ENCODE data around the gene ARRB1.
"Not testable (repeated sequence)": the region's sequence is repeated elsewhere in the genome, so short reads cannot be mapped to it uniquely, and the experiment has no call there.

The ARRB1 gene

DNA sequence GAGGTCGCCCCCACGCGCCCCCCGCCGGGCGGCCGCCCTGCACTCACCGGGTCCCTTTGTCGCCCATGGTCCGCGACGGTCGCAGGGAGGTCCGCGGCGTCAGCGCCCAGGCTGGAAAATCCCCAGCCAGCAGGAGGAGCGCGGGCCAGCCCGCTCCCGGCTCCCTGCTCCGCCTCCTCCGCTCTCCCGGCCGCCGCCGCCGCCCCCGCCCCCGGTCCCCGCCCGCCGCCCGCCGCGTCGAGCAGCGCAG, at the start of gene ARRB1:
ARRB1 (minus strand) TSS at position 121 of the 250 bp plus-strand sequence; CDS start at position 67, 54 bp downstream.
- no peak for DNase-seq

DNA sequence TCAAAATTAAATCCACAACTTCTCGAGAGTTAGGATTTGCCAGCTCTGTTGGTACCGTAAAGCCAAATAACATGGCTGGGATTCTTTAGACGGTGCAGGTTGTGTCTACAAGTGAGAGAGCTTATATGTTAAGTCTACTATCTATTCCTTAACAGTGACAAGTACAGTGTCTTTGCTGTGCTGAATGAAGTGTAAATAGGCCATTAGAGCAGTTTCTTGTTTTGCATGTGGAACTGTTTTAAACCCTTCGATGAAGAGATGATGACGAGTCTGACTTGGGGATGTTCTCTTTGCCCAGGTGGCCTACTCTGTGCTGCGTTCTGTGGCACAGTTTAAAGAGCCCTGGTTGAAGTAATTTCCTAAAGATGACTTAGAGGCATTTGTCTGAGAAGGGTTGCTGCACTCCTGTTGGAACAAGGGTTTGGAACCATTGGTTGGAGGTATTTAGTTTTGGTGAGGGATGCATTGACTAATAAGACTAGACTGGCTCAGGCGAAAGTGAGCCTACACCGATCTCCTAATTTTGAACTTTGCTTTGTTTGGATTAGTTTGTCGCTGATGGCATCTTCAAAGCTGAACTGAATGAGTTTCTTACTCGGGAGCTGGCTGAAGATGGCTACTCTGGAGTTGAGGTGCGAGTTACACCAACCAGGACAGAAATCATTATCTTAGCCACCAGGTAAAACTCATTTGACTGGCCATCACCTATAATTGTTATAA, 48.8 kb upstream of the ARRB1 start:
- DNase-seq: no peak

DNA sequence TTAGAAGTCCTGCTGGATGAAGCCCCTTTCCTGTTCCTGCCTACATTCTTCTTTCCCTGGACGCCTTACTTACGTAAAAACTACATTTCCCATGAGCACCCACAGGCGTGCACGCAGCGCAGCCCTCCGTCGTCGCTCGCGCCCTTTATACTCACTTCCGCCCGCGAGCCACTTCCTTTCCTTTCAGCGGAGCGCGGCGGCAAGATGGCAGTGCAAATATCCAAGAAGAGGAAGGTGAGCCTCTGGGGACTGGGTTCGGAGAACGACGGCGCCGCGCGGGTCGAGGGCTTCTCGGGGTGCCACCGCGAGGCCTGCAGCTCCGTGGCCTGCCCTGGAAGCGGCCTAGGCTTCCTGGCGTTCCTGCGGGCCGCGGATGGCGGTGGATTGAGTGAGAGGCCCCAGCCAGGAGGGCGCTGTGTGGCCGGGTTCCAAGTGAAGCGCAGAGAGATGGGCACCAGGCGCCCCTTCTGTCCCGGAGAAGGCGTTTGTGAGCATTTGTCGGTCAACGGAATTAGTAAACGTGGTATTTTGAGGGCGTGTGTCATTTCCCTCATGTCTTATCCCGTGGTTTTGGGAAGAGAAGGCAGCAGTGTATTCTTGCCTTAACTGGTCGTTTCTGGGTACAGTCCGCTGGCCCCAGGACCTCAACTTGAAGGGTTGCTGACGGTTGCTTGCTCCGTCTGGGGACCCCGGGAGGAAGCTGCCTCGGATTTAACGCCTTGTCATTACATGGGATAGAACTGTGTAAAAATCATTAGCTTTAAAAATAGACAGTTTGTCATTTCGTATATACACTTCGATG, 48.1 kb upstream of the ARRB1 start, which contains the start of gene RPS3:
RPS3 (plus strand) TSS at position 175 of the 802 bp plus-strand sequence; CDS start at position 205, 30 bp downstream.
- peak; percentile 88 for DNase-seq

DNA sequence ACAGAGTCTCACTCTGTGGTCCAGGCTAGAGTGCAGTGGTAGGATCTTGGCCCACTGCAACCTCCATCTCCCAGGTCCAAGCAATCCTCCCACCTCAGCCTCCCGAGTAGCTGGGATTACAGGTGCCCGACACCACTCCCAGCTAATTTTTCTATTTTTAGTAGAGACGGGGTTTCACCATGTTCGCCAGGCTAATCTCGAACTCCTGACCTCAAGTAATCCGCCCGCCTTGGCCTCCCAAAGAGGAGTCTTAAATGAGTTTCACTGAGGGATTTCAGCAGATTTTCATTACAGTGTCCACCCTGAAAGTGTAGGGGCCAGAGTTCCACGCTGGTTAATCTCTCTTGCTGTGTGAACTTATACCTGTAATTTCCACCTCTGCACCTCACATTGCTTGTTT, 47.4 kb upstream of the ARRB1 start:
- DNase-seq: no peak

DNA sequence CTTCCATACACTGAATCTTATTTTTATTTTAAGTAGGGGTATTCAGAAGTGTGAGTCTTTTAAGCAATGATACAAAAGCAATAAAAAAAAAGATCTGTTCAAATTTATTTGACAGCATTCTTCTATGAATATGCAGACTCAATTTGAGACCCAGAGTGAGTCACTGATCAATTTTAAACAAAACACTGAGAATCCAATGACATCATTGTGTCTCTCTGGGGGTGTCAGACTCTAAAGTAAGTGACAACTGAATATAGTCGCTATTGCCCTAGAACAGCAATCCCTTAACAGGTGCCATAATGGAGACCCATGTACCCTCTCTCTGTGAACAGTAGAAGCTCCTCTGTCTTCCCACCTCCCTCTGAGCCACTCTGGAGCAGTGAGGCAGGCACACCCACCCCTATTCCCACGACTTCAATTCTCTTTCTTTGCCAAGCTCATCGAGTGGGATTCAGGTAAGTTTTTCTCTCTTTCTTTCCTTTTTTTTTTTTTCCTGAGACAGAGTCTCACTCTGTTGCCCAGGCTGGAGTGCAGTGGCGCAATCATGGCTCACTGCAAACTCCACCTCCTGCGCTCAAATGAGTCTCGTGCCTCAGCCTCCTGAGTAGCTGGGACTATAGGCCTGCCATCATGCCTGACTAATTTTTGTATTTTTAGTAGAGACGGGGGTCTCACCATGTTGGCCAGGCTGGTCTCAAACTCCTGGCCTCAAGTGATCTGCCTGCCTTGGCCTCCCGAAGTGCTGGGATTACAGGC, 42.8 kb upstream of the ARRB1 start:
- no peak for DNase-seq

DNA sequence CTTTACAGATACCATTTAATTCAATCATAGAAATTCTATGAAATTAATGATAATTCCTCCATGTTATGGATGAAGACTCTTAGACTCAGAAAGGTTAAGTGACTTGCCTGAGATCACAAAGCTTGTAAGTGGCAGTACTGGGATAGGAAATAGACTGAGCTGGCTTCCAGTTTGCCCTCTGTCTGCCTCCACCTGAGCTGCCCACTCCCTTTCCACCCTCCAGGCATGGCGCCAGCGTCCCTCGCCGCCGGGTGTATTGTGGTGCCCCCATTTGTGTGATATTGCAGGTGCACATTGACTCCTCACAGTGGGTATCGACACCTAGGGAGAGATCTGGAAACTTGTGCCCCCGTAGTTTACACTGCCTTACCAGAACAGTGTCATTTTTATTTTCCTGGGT, 38.5 kb upstream of the ARRB1 start:
- no peak for DNase-seq

DNA sequence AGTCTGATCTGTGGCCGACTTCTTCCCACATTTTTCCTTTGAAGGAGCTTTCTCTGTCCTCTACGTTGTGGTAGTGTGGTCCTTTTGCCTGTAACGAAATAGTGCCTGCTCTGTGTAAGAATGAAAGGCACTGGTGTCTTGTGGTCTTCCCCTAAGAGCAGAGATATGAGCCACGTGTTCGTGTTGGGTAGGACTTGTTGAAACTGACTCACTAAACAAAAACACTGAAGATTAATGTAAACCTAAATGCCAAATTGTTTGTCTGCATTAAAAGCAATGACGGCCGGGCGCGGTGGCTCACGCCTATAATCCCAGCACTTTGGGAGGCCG, 37.8 kb upstream of the ARRB1 start:
- DNase-seq: no peak

DNA sequence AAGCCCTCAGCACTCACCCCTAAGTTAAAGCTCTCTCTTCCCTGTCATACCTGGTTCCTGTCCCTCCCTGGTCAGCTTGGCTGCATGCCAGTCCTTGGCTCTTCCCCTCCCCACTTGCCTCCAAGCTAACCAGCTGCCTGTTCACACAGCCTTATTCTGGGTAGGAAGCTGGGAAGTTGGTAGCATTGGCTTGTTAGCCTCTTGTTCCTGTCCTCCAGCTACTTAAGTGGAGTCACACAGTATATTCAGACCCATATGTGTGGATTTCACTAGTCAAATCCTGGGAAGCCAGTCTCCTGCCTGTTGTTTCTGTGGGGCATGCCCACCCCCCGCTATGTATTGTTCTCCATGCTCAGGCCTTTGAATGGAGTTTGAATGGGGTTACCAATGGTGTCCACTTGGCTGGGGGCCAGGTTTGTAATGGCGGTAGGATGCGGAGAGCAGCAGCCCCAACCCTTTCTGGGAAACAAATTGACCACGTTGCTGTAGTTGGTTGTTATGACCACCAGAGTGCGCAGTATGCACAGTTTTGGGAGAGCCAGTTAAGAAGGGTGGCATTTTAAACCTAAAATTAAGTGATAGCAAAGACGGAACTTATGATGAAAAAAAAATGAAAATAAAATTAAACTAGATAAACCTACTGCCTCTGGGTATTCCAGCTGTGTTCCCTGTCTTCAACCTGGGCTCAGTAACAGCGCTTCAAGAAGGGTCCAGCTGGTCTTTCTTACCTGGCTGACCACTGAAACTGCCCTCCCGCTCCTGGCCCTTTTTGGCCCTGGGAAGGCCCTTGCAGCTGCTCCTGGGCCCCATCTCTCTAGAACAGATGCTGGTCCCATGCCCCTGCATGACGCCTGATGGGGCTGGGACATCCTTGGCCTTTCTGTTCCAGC, 37.2 kb upstream of the ARRB1 start:
- DNase-seq: peak; percentile 70

DNA sequence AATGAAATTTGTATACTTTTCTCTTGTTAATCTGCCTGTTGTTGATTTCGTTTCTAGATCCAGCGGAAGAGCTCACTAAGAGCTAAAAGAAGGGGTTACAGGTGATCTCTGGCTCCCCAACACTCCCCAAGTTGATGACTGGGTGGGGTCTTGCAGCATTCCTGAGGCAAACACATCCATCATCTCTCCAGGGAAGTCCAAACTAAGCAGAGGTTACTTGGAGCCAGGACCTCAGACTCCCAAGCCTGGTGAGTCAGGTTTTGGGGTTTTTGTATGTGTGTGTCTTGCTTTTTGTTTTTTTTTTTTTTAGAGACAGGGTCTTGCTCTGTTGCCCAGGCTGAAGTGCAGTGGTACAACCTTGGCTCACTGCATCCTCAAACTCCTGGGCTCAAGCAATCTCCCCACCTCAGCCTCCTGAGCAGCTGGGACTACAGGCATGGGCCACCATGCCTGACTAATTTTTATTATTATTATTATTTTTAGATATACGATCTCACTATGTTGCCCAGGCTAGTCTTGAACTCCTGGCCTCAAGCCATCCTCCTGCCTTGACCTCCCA, 36.4 kb upstream of the ARRB1 start:
- no peak for DNase-seq

DNA sequence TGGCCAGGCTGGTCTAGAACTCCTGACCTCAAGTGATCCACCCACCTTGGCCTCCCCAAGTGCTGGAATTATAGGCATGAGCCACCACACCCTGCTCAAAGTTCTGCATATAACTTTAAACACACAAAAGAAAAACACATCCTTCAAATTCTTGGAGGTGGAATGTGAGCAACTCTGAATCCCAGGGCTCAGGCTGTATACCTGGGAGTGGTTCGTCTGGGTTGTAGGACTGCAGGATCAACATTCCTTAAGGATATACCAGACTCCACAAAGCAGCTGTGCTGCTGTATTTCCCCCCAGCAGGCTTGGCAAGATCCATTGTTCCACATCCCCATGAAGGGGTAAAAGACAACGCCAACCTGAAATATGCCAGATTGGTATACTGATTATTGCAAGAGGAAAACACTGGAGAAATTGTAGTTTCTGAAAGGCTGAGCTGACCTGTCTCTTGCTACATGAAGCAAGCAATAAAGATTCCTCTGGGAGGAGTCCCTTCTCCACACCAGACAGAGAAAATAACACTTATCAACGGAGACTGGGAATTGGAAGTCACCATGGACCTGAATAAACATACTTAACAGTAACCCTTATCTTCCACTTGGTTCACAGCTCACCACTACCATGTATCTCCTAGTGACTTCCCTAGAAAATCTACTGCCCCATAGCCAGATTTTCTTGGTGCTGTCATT, 35.6 kb upstream of the ARRB1 start:
- DNase-seq: no peak

DNA sequence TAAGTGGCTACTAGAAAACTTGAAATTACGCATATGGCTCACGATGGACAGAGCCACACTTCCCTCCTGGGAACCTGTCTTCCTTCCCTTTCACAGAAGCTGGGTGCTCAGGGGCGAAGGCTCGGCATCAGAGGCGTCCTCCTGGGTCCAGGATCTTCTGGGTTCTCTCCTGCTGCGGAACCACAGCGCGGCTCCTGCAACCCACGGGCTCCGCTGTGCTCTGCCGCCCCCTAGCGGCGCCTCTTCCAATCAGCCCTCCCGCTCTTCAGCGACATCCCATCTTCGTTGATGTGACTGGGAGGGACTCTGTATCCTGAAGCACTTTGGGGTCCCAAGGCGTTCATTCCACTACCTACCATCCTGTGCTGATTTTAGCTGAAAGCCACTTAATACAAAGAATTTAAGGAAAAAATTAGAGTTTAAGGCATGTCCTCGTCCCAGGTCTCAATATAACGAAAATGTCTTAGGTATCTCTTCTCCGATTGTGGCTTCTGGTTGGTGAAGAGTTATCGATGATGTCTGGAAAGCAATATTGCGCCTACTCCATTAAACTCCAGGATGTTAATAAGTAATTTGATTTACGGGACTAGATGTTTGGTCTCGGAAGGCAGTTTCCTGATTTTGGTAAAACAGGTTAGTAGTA, 33.1 kb upstream of the ARRB1 start:
- peak; percentile 93 for DNase-seq

DNA sequence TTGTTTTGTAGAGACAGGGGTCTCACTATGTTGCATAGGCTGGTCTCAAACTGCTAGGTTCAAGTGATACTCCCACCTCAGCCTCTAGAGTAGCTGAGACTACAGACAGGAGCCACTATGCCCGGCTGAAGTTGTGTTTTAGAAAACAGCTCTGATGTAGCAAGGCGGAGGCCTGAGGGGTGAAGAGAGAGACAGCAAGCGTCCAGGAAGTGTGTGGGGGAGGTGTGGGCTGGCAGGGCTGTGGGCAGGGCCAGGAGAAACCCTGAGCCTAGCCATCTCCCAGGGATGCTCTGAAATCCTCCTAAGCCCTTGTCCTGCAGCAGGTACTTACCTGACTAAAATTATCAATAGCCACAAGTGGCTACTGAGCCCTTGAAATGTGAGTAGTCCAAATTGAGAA, 31.8 kb upstream of the ARRB1 start:
- DNase-seq: peak; percentile 73

DNA sequence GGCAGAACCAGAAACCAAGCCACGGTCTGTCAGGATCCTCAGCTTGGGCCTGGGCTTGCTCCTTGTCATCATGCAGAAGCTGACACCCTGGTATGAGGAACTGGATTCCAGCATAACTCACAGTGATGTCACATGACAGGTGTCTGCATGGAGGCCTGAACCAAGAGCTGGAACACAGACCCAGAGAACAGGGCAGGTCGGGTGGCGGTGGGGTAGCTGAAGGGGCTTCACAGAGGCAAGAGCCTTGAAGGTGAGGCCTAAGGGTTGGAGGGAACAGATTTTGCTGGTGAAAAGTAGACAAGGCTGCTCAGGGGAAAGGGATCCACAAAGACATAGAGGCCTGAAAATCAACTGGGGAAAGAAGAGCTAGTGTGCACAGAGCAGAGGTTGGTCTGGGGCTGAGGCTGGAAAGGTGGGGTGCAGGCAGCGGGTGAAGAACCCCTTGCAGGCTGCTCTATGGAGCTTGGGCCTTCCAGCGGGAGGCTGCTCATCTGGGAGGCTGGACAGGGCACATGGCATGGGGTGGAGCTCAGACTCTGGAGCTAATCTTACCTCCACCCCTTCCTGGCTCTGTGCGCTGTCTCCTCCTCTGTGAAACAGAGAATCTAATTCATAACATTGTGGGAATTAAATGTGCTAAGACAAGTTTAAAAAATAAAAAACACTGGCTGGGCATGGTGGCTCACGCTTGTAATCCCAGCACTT, 29.4 kb upstream of the ARRB1 start:
- DNase-seq: no peak

DNA sequence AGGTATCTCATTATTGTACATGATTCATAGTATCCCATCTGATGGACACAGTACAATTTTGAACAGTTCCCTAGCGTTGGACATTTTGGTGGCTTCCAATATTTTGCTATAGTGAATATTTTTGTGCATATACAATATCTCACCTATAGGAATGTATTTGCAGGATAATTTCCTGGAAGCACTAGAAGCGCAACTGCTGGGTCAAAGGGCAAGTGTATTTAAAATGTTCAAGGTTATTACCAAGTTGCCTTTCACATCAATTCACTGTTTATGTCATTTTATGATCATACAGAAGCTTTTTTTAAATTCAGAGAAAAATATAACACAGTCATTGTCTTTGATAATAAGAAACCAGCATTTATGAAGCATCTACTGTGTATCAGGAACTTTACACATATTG, 28.8 kb upstream of the ARRB1 start:
- no peak for DNase-seq

DNA sequence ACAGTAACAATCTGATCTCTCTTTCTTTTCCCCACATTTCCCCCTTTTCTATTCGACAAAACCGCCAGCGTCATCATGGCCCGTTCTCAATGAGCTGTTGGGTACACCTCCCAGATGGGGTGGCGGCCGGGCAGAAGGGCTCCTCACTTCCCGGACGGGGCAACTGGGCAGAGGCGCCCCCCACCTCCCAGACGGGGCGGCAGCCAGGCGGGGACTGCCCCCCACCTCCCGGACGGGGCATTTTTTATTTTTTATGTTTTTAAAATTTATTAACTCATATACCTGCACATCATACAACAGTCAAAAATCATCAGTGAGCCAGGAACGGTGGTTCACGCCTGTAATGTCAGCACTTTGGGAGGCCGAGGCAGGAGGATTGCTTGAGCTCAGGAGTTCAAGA, 27.3 kb upstream of the ARRB1 start:
- DNase-seq: not testable (repeated sequence)

DNA sequence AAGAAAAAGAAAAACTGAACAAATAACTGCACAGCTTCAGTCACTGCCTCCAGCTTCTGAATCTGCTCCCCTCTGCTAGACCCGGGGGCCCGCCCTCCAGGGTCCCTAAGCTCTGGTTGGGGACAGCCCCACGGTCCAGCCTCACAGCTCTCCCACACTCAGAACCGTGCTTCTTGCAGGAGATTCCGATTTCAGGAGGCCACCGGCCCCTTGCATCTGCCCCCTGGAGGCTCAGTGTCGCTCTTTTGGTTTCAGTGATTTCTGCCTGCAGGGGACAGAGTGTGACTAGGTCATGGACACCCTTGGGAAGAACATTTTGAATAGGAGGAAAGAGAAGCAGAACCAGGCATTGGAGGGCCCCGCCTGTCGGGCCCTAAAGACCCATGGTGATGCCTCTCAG, 24.7 kb upstream of the ARRB1 start:
- DNase-seq: no peak

DNA sequence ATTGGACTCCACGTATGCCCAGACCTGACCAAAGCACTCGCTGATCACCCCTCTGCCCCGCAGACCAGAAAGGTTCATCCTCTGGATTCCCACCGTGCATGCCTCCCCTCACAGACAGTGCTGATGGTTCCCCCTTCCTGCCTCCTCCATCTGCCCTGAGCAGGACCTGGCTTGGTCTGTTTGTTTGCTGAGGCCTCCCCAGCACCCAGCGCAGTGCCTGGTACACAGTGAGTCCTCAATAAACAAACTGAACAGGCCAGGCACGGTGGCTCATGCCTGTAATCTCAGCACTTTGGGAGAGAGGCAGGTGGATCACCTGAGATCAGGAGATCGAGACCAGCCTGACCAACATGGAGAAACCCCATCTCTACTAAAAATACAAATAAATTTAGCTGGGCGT, 24.2 kb upstream of the ARRB1 start:
- DNase-seq: no peak

DNA sequence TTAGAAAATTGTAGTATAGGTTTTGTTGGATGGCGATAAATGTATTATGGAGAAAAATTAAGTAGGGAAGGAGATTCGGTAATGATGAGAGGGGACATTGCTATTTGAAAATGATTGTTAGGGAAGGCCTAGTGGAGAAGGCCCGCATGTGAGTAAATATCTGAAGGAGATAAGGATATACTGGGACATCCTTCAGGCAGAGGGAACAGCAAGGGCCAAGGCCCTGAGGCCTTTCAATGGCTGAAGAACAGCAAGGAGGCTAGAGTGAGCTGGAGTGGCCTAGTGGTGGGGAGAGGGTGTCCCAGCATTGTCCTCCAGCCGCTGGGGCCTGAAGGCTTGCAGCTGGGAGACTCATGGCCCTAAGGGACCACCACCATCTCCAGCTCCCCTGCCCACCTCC, 23.2 kb upstream of the ARRB1 start:
- DNase-seq: no peak

DNA sequence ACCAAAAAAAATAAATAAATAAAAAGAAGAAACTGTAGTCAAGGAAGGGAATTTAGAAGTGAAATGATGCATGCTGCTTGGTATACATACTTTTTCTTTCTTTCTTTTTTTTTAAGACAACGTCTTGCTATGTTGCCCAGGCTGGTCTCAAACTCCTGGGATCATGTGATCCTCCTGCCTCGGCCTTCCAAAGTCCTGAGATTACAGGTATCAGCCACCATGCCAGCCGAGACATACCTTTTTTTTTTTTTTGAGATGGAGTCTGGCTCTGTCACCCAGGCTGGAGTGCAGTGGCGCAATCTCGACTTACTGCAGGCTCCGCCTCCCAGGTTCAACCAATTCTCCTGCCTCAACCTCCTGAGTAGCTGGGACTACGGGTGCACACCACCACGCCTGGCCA, 21.7 kb upstream of the ARRB1 start:
- DNase-seq: no peak

DNA sequence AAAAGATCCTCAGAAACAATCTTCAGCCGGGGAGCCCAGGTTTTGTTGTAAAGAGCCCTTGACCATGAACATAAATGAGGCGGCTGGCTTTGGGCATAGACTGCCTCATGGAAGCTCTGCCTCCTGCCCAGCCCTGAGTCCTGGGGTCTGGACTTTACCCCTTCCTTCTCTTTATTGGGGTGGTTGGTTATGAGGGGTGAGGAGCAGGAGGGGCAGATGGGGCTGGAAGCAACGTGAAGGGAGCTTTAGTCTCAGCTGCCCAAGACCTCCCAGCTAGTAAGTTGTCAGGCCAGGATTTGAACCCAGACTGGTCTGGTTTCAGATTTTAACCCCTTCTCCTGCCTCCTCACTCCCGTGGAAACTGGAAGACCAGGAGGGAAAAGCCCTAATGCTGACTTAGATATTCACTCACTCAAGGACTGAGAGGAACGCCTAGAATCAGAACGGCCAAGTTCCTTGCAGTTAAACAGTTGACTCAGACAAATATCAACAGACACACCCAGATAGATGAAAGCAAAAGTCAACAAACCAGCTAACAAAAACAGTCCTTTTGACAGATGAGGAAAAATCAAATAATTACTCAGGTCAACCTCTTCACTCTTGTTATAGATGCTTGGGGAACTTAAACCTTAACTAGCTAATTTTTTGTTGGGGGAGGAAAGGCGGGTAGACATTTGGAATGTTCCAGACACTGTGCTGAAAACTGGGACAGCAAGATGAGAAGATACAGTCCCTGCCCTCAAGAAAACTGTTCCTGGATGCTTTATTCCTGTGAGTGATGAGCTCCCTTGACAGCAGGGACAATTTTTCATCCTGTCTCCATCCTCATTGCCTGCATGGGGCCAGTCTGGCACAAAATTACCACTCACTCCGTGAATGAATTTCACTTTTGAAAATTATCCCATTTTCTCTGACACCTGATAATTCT, 20.8 kb upstream of the ARRB1 start:
- no peak for DNase-seq
